ENCODE data around the gene STRIP1.
A peak's percentile ranks its signal among the peaks of the same experiment; 100 is the strongest.
"Not testable (repeated sequence)": the region's sequence is repeated elsewhere in the genome, so short reads cannot be mapped to it uniquely, and the experiment has no call there.

The STRIP1 gene

GRCh38 chr1:110070671-110071242 is 36.3 kb downstream of the STRIP1 start, which contains the start of gene ALX3:
Gene ALX3, minus strand, starts transcription at chr1:110070672. Its CDS starts 60 bp downstream, at chr1:110070612.
- DNase-seq, result no peak

DNA sequence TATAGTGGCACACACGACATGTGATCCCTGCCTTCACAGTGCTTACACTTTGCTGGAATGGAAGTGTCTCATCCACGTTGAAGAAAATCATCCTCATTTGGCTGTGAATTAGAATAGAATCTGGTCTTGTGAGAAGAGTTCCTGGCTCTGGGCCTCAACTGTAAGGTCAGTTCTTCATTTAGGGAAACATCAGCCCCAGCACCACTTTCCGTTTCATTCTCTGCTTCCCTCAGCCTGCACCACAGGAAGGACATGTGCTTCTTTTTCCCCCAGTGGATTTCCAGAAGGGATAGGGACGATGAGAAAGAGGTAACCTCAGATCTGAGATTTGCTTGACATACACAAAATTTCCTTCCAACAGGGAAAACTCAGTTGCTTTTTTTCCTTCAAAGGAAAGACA is 39.7 kb downstream of the STRIP1 start:
- DNase-seq, result no peak

DNA sequence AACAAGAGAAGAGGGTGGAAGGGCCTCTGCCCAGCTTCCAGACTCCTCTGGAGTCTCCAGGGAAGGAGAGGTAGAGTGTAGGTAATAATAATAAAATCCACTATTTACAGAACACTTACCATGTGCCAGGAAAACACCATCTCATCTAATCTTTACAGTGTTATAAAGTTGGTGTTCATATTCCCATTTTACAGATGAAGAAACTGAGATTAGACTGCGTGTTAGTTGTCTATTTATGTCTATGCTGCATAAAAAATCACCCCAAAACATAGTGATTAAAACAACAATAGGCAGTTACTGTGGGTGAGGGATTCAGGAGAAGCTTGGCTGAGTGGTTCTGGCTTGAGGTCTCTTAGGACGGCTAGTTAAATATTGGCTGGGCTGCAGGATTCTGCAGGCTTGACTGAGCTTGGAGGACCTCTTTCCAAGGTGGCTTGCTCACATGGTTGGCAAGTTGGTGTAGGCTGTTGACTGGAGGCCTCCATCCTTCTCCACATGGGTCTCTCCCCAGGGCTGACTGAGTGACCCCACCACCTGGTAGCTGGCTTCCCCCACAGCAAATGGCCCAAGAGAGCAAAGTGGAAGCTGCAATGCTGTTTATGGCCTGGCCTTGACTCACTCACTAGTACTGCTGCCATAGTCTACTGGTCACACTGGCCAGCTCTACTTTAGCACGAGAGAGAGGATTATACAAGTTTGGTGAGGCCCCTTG is 42.5 kb downstream of the STRIP1 start:
- DNase-seq, result no peak

DNA sequence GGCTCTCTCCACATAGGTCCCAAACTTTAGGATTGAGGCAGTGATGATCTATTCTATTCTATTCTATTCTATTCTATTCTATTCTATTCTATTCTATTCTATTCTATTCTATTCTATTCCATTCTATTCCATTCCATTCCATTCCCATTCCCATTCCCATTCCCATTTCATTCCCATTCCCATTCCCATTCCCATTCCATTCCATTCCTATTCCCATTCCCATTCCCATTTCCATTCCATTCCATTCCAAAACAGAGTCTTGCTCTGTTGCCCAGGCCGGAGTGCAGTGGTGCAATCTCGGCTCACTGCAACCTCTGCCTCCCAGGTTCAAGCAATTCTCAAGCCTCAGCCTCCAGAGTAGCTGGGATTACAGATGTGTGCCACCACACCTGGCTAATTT is 45.6 kb downstream of the STRIP1 start:
- not testable (repeated sequence) for DNase-seq

- DNase-seq, result no peak
Observed at GRCh38 chr1:110081061-110081460, 46.6 kb downstream of the STRIP1 start.

DNA sequence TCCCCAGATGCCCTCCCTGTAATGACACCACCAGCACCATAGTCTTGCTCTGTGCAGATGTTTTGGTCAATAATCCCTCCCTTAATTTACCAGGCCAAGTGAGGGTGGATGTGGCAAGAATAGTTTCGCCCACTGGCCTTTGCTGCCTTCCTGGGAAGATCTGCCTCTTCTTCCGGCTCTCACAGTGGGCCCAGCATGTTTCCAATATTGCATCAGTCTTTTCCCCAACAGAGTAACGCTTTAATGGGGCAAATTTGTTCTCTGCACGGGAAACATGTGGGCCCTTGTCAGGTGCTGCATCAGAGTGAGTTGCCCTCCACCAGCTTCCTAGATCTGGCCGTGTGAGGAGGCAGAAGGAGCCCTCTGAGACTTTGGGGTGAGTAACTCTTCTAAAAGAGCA is 48.1 kb downstream of the STRIP1 start:
- no peak for DNase-seq

DNA sequence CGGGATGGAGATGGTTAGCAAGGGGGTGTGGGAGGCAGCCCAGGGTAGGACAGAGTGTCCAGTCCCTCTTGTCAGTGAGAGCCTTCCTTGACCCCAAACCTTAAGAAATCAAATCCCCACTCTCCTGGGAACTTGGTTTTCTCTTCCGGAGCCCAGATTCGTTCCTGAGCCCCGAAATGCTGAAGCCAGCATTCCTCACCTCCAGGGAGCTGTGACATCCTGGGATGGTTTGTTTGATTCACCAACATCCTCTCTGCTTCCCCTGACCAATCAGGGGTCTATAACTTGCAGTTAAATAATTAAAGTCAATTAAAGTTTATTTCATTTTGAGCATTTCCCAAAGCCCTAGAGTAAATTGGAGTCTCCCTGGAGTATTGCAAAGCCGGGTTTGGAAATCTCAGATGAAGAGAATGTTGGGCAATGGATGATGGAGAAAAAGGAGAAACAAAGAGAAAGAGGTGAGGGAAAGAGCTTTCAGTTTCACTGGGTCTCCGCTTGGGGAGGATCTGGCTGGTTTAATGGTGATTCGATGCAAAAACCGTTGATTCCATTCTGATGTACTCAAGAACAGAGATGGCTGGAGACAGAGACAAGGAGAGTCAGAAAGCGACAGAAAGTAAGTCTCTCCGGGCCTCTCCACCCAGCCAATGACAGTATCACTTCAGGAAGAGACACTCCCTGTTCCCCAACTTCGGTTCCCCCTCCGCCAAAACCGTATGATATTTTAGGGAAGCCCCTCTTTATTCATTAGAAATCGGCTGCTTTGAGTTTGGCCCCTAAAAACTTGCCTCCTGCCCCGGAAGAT is 48.8 kb downstream of the STRIP1 start:
- peak; percentile 67 for DNase-seq

DNA sequence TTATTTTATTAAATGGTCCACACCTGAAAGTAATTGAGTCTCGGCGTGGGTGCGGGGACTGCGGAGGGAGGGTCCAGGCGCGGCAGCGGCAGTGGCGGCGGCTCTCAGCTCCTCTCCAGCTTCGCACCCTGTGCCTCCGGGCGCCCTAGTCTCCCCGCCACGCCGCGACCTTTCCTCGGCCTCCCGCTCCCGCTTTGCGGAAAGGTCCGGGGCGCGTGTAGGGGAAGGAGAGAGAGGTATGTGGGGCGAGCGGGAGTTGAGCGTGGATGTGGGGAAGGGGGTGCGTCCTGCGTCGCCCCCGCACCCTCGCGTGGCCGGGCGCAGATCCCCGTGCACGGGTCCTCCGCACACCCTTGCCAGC is 49.4 kb downstream of the STRIP1 start:
- DNase-seq, result peak; percentile 80

DNA sequence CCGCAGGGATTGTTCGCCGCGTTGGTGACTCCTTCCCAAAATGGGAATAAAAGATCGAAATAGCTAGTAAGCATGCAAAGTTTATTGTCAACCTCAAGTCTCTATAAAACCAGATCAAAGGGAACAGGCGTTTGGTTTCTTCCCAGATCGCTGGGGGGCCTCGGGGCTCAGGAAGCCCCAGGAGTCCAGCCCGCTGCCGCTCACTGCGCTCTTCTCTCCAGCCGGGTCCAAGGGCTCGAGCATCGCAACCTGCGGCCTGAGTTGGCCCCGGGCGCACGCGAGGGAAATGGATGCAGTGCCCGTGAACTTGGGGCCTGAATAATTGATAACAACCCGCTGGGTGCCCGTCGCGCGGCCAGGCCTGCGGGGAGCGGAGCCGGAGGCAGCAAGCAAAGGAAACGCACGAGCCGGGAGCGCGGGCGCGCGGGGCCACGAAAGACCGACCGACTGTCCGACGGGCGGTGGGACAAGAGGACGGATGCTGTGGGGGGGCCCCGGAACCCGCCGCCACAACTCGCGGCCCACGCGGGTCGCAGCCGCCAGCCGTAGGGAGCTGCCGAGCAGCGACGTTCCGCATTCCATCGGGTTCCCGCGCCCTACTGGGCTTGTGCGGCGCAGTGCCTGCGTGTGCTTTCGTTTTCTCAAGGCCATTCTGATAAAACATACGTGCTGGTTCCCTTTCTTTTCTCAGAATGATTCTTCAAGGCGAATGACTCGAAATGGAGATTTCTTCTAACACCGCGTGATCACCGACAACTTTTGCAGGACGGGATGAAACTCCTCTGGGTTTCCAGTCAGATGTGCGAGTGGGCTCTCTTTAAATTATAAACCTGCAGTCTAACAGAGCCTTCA is 50.0 kb downstream of the STRIP1 start:
- DNase-seq, result peak; percentile 80

- DNase-seq, result no peak
Observed at GRCh38 chr1:110085671-110086070, 51.2 kb downstream of the STRIP1 start.

- DNase-seq, result no peak
Observed at GRCh38 chr1:110086961-110087360, 52.5 kb downstream of the STRIP1 start.

DNA sequence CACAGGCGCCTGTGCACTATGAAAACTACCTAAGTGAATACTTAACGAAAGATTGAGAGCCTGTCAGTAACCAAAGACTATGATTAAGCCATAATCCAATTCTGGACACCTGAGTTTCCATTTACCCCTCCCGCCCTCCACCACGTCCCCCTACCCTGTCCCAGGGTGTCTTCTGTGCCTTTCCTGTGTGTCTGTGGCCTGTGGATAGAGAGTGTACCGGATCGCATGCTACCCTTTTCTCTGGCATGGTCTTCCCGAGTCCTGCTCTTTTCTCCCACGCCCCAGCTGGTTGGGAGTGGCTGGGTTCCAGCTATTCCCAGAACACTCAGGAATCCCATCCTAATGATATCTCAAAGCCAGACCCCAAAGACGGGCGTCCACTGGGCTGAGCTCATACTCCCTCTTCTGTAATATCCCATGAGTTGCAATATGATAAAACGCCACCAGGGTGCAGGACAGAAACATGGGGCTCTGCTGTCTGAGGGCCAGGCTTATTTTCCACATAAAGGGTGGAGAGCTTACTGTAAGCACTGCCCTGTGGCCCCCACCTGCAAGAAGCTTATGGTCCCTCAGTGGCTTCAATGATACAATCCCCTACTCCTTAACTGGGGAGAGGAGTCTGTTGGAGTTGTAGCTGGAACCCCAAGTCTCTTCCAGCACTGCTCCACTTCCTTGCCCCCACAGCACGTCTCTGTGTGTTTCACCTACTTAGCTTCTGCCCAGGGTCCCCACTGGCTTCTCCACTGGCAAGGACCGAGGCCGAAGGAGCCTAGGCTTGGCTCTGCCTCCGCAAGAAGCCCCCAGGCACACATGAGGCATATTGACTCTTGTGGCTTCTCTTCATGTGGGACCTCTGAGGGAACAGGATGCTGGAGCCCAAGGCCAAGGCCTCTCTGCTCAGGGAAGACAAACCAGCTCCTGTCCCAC is 53.7 kb downstream of the STRIP1 start:
- DNase-seq, result peak; percentile 62

DNA sequence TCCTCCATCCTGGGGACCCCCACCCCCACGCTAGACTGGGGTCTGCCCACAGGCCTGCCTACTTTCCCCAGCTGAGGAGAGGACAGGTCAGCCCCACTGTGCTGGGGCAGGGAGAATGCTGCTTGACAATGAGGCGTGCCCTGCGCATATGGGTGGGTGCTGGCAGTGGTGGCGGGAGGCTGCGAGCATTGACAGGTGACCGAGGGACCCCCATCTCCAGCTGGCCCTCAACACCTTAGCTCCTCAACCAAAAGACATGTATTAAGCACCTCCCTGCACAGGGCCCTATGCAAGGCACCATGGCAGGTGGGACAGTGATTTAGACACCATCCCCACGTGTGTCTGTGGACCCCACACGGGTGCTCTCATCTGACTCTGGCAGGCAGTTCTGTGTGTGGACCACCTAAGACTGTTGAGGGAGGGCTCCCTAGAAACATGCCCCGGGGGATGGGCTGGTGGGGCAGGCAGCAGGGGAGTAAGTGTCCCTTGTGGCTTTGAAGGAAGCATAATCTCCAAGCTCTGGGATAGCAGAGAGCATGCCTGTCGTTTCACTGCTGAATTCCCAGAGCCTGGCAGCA is 54.4 kb downstream of the STRIP1 start:
- no peak for DNase-seq

DNA sequence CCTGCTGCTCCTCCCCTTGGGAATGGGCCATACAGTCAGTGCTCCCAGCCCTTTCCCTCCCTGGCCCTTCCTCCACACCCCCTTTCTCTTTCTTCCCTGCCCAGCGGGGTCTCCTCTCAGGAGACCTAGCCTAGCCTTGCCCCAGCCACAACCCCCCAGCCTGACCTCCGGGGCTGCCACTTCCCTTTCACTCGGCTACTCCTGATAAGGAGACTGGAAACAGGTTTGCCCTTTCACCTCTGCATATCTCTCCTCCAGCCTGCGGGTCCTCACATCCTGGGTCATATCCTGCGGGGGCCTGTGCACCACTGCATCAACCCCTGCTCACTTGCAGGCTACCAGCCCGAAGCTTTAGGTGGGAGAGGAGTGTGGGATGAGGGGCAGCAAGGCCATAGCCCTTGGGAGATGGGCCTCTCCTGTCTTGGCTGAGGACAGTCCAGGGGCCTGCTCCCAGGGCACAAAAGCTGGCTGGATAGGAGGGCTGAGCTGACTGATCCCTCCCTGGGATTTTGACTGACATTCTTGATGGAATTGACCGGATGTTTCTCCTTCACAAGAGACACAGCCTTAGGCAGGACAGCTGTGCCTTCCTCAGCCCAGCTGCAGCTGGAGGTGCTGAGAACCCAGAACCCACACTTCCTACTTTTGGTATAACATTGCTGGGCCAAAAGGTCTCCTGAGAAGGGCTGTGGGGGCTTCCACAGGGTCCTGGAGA is 55.3 kb downstream of the STRIP1 start:
- DNase-seq, result peak; percentile 39

- DNase-seq, result no peak
Observed at GRCh38 chr1:110091381-110091780, 57.0 kb downstream of the STRIP1 start.

DNA sequence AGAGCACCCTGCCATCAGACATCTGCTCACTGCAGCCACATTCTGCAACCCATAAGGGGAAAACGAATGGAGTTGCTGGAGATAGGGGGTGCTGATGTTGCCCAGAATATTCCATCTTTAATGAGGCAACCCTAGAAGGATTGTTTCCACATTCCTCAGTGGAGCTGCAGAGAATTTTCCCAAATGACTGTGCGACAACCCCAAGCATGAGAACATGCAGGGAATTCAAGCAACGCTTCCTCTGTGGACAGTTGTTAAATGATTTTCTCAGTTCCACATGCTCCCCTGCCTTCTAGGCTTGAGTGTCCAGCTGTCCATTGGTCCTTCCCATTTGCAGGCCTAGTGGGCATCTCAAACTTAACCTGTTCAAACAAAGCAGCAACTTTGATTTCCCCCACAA is 57.4 kb downstream of the STRIP1 start:
- DNase-seq, result no peak

GRCh38 chr1:110092991-110093390 is 58.6 kb downstream of the STRIP1 start:
- DNase-seq, result no peak

- no peak for DNase-seq
Observed at GRCh38 chr1:110094931-110095654, 60.7 kb downstream of the STRIP1 start.

DNA sequence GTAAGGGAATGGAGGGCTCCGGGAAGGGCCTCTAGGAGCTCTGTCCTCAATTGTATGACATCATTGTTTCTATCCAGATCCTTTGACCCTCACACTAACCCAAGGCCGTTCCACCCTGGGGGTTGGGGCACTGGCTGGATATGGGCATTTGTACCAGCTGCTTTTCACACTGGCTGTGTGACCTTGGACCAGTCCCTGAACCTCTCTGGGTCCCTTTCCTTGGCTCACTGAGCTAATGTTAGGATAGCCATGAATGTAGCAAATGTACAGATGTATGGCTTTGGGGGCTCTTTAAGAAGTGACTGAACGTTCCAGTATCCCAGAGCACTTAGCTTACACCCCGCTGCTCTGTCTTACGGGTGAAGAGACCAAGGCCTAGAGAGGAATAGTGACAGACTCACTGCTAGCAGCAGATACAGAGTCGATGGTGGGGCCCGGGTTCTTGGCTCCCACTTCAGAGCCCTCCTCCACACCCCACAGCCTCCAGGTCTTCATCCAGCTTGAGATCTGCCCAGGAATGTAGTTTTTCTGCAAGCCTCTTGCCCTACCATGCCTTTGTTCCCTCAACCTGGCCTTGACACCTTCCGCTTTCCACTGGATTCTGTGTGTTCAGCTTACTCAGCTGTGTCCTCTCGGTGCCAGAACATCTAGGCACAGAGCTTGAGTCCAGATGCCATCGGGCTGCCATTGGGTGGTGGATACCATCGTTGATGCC is 63.2 kb downstream of the STRIP1 start:
- DNase-seq, result no peak

All from retina (tissue), 1 donor.